ENCODE data around the gene USP20.

DNA sequence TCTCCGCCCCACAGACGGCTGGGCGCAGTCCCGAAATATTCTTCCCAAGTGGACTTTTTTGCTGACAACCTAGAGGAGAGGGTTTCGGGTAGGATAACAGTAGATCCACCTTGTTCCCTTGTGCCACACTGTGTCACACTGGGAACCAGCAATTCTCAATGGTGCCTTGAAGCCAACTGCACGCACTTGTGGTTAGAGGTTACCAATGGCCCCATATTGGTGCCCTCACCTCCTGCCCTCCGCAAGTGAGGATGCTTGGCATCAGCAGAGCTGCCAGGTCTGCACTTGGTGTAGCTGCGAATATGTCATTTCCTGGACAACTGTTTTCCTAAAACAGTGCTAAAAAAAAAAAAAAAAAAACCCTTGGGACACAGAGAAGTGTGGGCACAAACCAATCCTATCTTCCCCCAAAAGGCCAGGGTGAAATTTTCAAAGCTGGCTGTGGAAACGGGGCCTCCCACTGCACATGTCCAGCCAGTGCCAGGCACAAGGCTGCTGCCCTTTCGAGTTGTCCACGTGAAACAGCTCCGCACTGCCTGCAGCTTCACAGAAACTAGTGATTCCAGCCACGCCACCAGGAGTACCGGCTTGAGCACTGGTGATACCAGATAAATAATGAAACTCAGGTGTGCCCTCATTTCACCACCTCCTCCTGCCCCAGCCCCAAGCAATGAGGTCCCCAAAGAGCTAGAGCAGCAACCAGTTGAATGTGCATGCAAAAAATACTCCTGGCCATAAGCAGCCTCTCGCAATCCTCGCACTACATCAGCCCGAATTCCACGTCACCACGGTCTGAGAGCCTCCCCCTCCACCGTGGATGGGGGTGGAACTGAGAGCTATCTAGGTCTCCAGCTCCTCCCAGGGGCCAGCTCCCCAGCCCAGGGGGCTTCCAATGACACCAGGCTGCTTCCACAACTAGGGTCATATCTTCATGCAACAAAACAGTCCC, 51.2 kb downstream of the USP20 start:
- peak; percentile 69 for TF ChIP-seq POLR2A (IDR thresholded peaks at IDR 0.05; ENCODE audit: low read depth, low read length)
- TF ChIP-seq POLR2AphosphoS5 (IDR thresholded peaks at IDR 0.05; ENCODE audit: low read depth, low read length), result peak; percentile 89; the same call in 1 of the 2 replicates

Measured in GM12892 (cell line).